ENCODE results near the gene CHFR. TPM values are rescaled to one million over a fixed set of nuclear protein-coding genes. Genes with fewer than 3 reads are reported as not detected.

The CHFR gene
- total RNA-seq, 1 experiment from 2014 or later: 74.0 TPM

- H3K27ac ChIP-seq (ENCODE audit: low read length): no peak overlapping the region
- intact Hi-C loops (cut with micrococcal nuclease; ENCODE audit: unreplicated experiment) (no loop called here), in situ Hi-C loops (cut with HindIII; ENCODE audit: low pct_unique_long_range_greater_than_20kb, low sequenced_read_pairs) (no loop called here)
- peaks cover 14% of the 10 kb centered on the region for H3K36me3 ChIP-seq (ENCODE audit: control insufficient read depth, insufficient read depth, low read length)
- TF ChIP-seq SIN3A (IDR thresholded peaks at IDR 0.05; ENCODE audit: borderline replicate concordance, insufficient read depth, low read depth, low read length): no peak
- TF ChIP-seq TCF7L2 (IDR thresholded peaks at IDR 0.05; ENCODE audit: low read depth, low read length): no peak
- TF ChIP-seq REST (IDR thresholded peaks at IDR 0.05; ENCODE audit: insufficient read depth in 1 of 2, low read depth in 2 of 2, low read length in 1 of 2): no peak
- H3K4me3 ChIP-seq (ENCODE audit: low read depth in 2 of 2, low read length in 2 of 2): no peak overlapping the region
- ChIA-PET POLR2A (no interaction called here), CTCF (interaction anchor here (0.6 kb wide), 1 partner anchor 17 kb away, joined by 3 read pairs; no protein-coding TSS in a partner anchor)
- DNase-seq (ENCODE audit: low read depth, low spot score): no peak
- no peaks in the 10 kb centered on the region for H3K4me1 ChIP-seq (ENCODE audit: control insufficient read depth, insufficient read depth, low read length)
- no TSS peak for BruUV-seq (replicated peaks)
- no peaks in the 10 kb centered on the region for H3K27me3 ChIP-seq (ENCODE audit: control insufficient read depth, insufficient read depth, low read length)
- no peak for ATAC-seq
- H3K9me3 ChIP-seq (ENCODE audit: control insufficient read depth, insufficient read depth, low read depth, low read length): no peaks in the 10 kb centered on the region
Measured at GRCh38 chr12:132842449-132843045, 44.9 kb downstream of the CHFR start.

GRCh38 chr12:132841151-132841550 lies 46.3 kb downstream of the CHFR start:
- intact Hi-C loops (cut with micrococcal nuclease; ENCODE audit: unreplicated experiment): no loop called here

More at GRCh38 chr12:132841151-132841550, 46.3 kb downstream of the CHFR start:
- Histone ChIP-seq H3K27me3 (ENCODE audit: control insufficient read depth, insufficient read depth, low read length) (no peaks in the 10 kb centered on the region), H3K4me3 (ENCODE audit: low read depth in 2 of 2, low read length in 2 of 2) (no peak overlapping the region), H3K36me3 (ENCODE audit: control insufficient read depth, insufficient read depth, low read length) (peaks cover 10% of the 10 kb centered on the region), H3K27ac (ENCODE audit: low read length) (no peak overlapping the region), H3K4me1 (ENCODE audit: control insufficient read depth, insufficient read depth, low read length) (no peaks in the 10 kb centered on the region), H3K9me3 (ENCODE audit: control insufficient read depth, insufficient read depth, low read depth, low read length) (no peaks in the 10 kb centered on the region)
- CTCF ChIA-PET: no interaction called here
- no peak for ATAC-seq
- BruUV-seq (replicated peaks): no TSS peak
- DNase-seq (ENCODE audit: low read depth, low spot score): no peak
- TF ChIP-seq CTCF (IDR thresholded peaks at IDR 0.05): no peak
- no peak for TF ChIP-seq SIN3A (IDR thresholded peaks at IDR 0.05; ENCODE audit: borderline replicate concordance, insufficient read depth, low read depth, low read length)
- TF ChIP-seq POLR2AphosphoS5 (IDR thresholded peaks at IDR 0.05; ENCODE audit: low read depth, low read length): no peak
- TF ChIP-seq REST (IDR thresholded peaks at IDR 0.05; ENCODE audit: insufficient read depth in 1 of 2, low read depth in 2 of 2, low read length in 1 of 2): no peak
- no peak for TF ChIP-seq TCF7L2 (IDR thresholded peaks at IDR 0.05; ENCODE audit: low read depth, low read length)
- in situ Hi-C loops (cut with HindIII; ENCODE audit: low pct_unique_long_range_greater_than_20kb, low sequenced_read_pairs): no loop called here
- POLR2A ChIA-PET: no interaction called here

All from Panc1 (cell line).